AG04450 (cell line): ENCODE data around the gene HPGDS. TPM values are rescaled to one million over a fixed set of nuclear protein-coding genes. Genes with fewer than 3 reads are reported as not detected.

ENCODE experiments used
- CTCF ChIA-PET: fragments of 300-600, 350-600 bp; formaldehyde crosslinking; extraction: SDS; loops from one replicate; lab custom pipeline; 2022; ENCODE audit warnings: antibody characterized with exemption, inconsistent platforms; lab: Charles Lee
- POLR2A ChIA-PET: fragments of 350-600 bp; formaldehyde crosslinking; extraction: SDS; loops from one replicate; lab custom pipeline; 2021; ENCODE audit warnings: antibody characterized with exemption, inconsistent platforms; lab: Yijun Ruan, JAX
- DNase-seq: peaks from one replicate; pipeline ENCODE4 v3.0.0-alpha.2; 2011; ENCODE audit warnings: low read depth, low spot score
- H3K27ac ChIP-seq: one replicate; pipeline ENCODE4 v1.5.1; 2012; ENCODE audit warnings: low read depth, low read length, control low read depth
- H3K27me3 ChIP-seq: one replicate; pipeline ENCODE4 v1.6.0; 2012; ENCODE audit warnings: low read length; ENCODE audit not compliant: control insufficient read depth, insufficient read depth
- H3K4me3 ChIP-seq: 2 replicates; pipeline ENCODE4 v1.5.1; 2011; ENCODE audit warnings: mild to moderate bottlenecking, low read depth, low read length, control low read depth
- H3K9me3 ChIP-seq: 2 replicates; pipeline ENCODE4 v1.5.1; 2012; ENCODE audit warnings: low read length; ENCODE audit not compliant: control insufficient read depth, insufficient read depth
- polyA plus RNA-seq: library from polyadenylated mRNA; depleted of rRNA; stranded (reverse); fragments of >200 nt; gene quantifications from 2 replicates; pipeline ENCODE4 v1.2.3, GENCODE V29; 2011
- TF ChIP-seq, protein P1 (sequence below): IDR thresholded peaks from 2 replicates; pipeline ENCODE4 v1.5.1; 2011; ENCODE audit warnings: low read depth, low read length, control low read depth, inconsistent platforms

Gene HPGDS
- polyA plus RNA-seq, 1 experiment = not detected

- TF ChIP-seq, protein P1, sequence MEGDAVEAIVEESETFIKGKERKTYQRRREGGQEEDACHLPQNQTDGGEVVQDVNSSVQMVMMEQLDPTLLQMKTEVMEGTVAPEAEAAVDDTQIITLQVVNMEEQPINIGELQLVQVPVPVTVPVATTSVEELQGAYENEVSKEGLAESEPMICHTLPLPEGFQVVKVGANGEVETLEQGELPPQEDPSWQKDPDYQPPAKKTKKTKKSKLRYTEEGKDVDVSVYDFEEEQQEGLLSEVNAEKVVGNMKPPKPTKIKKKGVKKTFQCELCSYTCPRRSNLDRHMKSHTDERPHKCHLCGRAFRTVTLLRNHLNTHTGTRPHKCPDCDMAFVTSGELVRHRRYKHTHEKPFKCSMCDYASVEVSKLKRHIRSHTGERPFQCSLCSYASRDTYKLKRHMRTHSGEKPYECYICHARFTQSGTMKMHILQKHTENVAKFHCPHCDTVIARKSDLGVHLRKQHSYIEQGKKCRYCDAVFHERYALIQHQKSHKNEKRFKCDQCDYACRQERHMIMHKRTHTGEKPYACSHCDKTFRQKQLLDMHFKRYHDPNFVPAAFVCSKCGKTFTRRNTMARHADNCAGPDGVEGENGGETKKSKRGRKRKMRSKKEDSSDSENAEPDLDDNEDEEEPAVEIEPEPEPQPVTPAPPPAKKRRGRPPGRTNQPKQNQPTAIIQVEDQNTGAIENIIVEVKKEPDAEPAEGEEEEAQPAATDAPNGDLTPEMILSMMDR = no peak
- no peak overlapping the region for H3K27ac ChIP-seq
- DNase-seq = no peak
- H3K9me3 ChIP-seq = no peaks in the 10 kb centered on the region
- no peaks in the 10 kb centered on the region for H3K27me3 ChIP-seq
- CTCF ChIA-PET = no interaction called here
- POLR2A ChIA-PET = no interaction called here
- H3K4me3 ChIP-seq = no peak overlapping the region
Observed at GRCh38 chr4:94346541-94346940, 3.9 kb upstream of the HPGDS start.

DNA sequence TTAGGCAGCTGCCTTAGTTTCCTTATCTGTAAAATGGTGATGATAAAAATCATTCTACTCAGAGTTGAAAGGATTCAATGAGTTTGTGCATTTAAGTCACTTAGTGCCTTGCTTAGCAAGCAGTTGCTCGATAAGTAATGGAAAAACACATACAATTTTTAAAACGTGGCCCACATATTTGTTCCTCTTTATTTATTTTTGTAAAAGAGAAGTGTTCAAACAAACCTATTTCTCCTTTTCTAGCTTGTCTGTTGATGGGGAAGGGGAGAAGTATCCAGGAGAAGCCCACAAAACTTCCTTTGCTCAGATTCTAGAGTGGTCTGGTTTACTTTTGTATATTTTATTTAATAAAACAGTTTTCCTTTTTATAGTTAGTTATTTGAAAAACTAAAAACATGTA is 3.3 kb upstream of the HPGDS start:
- CTCF ChIA-PET = no interaction called here
- Histone ChIP-seq H3K9me3 (no peaks in the 10 kb centered on the region), H3K27ac (no peak overlapping the region), H3K27me3 (no peaks in the 10 kb centered on the region), H3K4me3 (no peak overlapping the region)
- TF ChIP-seq, protein P1 = no peak
- POLR2A ChIA-PET = no interaction called here
- DNase-seq = no peak

DNA sequence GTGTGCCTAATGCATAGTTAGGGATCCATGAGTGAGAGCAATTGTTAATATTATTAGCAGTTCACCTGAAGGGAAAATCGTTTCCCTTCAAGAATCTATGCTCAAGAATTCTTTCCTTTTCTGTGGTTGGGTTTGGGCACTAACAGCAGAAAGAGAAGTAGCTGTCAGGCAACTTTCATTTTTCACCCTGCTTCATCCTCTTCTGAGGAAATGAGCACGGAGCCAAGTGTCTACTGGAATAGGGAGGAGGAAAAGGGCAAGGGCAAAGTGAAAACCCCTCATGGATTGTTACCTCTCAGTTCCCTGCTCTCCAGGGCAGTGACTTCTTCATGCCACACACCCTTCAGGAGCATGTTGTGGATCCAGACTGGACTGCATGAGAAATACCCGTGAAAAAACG is 2.6 kb upstream of the HPGDS start:
- TF ChIP-seq, protein P1 = no peak
- Histone ChIP-seq H3K4me3 (no peak overlapping the region), H3K27me3 (no peaks in the 10 kb centered on the region), H3K9me3 (no peaks in the 10 kb centered on the region), H3K27ac (no peak overlapping the region)
- POLR2A ChIA-PET = no interaction called here
- no peak for DNase-seq
- CTCF ChIA-PET = no interaction called here

GRCh38 chr4:94344457-94344856 is 1.8 kb upstream of the HPGDS start:
- Histone ChIP-seq H3K27me3 (no peaks in the 10 kb centered on the region), H3K27ac (no peak overlapping the region), H3K4me3 (no peak overlapping the region), H3K9me3 (no peaks in the 10 kb centered on the region)
- no peak for DNase-seq
- ChIA-PET POLR2A (no interaction called here), CTCF (interaction anchor here (0.5 kb wide), 1 partner anchor 386 kb away, joined by 4 read pairs; no protein-coding TSS in a partner anchor)
- TF ChIP-seq, protein P1 = no peak

DNA sequence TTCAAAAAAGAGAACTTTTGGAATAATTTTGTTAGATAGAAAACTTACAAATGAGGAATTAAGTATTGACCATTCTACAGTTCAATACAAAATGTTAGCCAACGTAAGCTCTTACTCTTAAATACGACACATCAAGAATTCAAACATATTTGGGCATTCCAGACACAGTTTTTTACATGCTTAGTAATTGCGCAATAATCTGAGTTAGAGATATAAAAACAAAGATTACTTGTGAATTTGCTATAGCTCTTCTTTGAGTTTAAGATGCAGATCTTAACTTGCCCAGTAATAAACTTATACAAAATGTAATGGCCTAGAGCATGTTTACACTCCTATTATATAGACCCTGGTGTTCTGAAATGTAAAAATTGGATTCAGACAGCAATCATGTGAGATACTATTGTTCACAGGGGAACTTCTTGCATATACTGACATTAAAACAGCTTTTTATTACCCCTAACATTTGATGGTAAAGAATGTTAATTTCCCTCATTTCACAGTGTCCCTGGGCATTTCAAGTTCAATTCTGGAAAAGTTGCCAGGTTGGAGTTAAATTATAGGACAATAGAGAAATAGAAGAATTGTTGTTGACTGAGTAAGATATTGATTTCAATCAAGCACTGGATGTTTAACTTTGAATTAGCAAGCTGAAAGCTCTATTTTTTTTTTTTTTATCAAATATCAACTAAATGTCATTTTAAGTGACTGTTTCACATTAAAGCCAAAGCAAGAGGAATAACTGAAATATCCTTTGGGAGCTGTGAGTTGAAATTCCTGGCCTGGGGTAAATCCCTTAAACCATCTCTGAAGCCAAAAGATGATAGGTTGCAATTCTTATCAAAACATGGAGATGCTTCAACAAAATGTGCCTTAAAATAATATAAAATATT is 910 bp downstream of the HPGDS start:
- H3K27ac ChIP-seq = no peak overlapping the region
- ChIA-PET CTCF (interaction anchor here (0.7 to 1.6 kb wide), 2 partner anchors 9 to 49 kb away, joined by 3 to 6 read pairs; no protein-coding TSS in a partner anchor), POLR2A (no interaction called here)
- TF ChIP-seq, protein P1 = no peak
- no peak overlapping the region for H3K4me3 ChIP-seq
- DNase-seq = no peak
- H3K9me3 ChIP-seq = no peaks in the 10 kb centered on the region
- no peaks in the 10 kb centered on the region for H3K27me3 ChIP-seq
